OCI-LY1 (cell line): ENCODE measurements around the gene ARHGEF11.

Experiments used
- H2AFZ ChIP-seq: fragments of 200-600 bp; sonication (generic), shearing (Covaris generic); 2 replicates; pipeline ENCODE4 v1.6.0; 2014; ENCODE audit warnings: antibody characterized with exemption, mild to moderate bottlenecking, low read length
- H3F3A ChIP-seq: fragments of 200-600 bp; sonication (generic), shearing (Covaris generic); 2 replicates; pipeline ENCODE4 v1.6.0; 2014; ENCODE audit warnings: mild to moderate bottlenecking, antibody characterized with exemption, low read length, moderate library complexity; ENCODE audit not compliant: insufficient read depth
- H3K27ac ChIP-seq: fragments of 200-600 bp; sonication (generic); 2 replicates; pipeline ENCODE4 v1.5.1; 2014; ENCODE audit warnings: low read length, mixed run types, mild to moderate bottlenecking, low read depth; ENCODE audit not compliant: poor library complexity, severe bottlenecking
- H3K27me3 ChIP-seq: fragments of 200-600 bp; sonication (generic); 2 replicates; pipeline ENCODE4 v1.6.0; 2014; ENCODE audit warnings: antibody characterized with exemption, mild to moderate bottlenecking, low read length, moderate library complexity; ENCODE audit not compliant: insufficient read depth
- H3K36me3 ChIP-seq: fragments of 200-600 bp; sonication (generic); 2 replicates; pipeline ENCODE4 v1.6.1; 2014; ENCODE audit warnings: mild to moderate bottlenecking, antibody characterized with exemption, low read length, moderate library complexity, mixed read lengths; ENCODE audit not compliant: insufficient read depth
- H3K4me1 ChIP-seq: fragments of 200-600 bp; sonication (generic); 2 replicates; pipeline ENCODE4 v1.5.1; 2014; ENCODE audit warnings: mild to moderate bottlenecking, low read length, moderate library complexity; ENCODE audit not compliant: insufficient read depth, severe bottlenecking
- H3K4me2 ChIP-seq: fragments of 200-600 bp; sonication (generic), shearing (Covaris generic); 2 replicates; pipeline ENCODE4 v1.6.1; 2014; ENCODE audit warnings: low read length
- H3K4me3 ChIP-seq: fragments of 200-600 bp; sonication (generic); 2 replicates; pipeline ENCODE4 v1.5.1; 2014; ENCODE audit warnings: low read length, low read depth, mild to moderate bottlenecking, mixed read lengths; ENCODE audit not compliant: poor library complexity, severe bottlenecking
- H3K79me2 ChIP-seq: fragments of 200-600 bp; shearing (Covaris generic); 2 replicates; pipeline ENCODE4 v1.6.1; 2016; ENCODE audit warnings: mixed run types, low read length, mixed read lengths; ENCODE audit not compliant: insufficient read depth
- H3K9ac ChIP-seq: fragments of 200-600 bp; sonication (generic), shearing (Covaris generic); 2 replicates; pipeline ENCODE4 v1.6.1; 2014; ENCODE audit warnings: mild to moderate bottlenecking, low read length, mixed read lengths
- H3K9me2 ChIP-seq: fragments of 200-600 bp; sonication (generic), shearing (Covaris generic); 2 replicates; pipeline ENCODE4 v1.6.1; 2014; ENCODE audit warnings: low read depth, mild to moderate bottlenecking, low read length, mixed read lengths
- H3K9me3 ChIP-seq: fragments of 200-600 bp; shearing (Covaris generic); 2 replicates; pipeline ENCODE4 v1.6.1; 2014; ENCODE audit warnings: low read length, mixed read lengths
- H4K20me1 ChIP-seq: fragments of 200-600 bp; sonication (generic), shearing (Covaris generic); 2 replicates; pipeline ENCODE4 v1.6.0; 2016; ENCODE audit warnings: mild to moderate bottlenecking, low read length; ENCODE audit not compliant: insufficient read depth
- EZH2 ChIP-seq: fragments of 200-600 bp; sonication (generic), shearing (Covaris generic); IDR thresholded peaks from 2 replicates; pipeline ENCODE4 v1.8.0; 2017; ENCODE audit warnings: borderline replicate concordance, mixed run types, mild to moderate bottlenecking, antibody characterized with exemption, low read length, moderate library complexity, mixed read lengths
- TF ChIP-seq, protein P1 (sequence below): fragments of 200-600 bp; sonication (generic), shearing (Covaris generic); IDR thresholded peaks from 2 replicates; pipeline ENCODE4 v1.5.1; 2017; ENCODE audit warnings: mild to moderate bottlenecking, antibody characterized with exemption, low read length, moderate library complexity, mixed read lengths

The ARHGEF11 gene

DNA sequence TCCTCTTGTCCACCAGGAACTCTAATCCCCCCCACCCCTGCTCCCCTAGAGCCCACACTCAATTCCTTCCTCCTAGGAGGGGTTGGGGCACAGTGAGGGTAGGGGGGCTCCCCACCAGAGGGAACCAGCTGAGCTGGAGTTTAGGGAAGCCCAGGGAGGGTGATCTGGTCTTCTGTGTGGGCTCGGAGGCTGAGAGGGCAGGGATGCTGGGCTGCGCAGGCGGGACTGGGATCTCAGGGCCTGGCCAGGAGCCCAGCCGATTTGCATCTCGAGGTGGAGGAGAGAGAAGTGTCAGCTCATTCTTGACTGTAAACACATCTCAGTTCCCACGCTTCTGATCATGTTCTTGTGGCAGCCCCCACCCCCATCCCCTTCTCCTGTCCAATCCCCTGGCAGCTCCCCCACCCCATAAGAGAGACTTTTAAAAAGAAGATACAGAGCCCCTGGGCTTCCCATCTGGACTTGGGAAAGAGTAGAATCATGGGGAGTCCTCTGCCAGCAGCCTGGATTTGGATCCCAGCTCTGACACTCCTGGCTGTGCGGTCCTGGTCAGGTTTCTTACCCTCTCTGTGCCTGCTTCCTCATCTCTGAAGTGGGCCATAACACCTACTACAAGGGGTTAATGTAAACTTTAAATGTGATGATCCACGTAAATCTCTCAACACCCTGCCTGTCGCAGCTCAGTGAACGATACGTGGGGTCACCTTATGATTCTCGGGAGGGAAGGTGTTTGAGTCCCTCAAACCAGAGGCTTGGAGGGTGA is 145.4 kb downstream of the ARHGEF11 start:
- Histone ChIP-seq H3K4me1 (no peaks in the 10 kb centered on the region), H3K27ac (no peak overlapping the region), H3K9me2 (no peaks in the 10 kb centered on the region), H3K4me2 (no peak overlapping the region), H3F3A (no peaks in the 10 kb centered on the region), H2AFZ (no peak overlapping the region), H4K20me1 (no peaks in the 10 kb centered on the region), H3K27me3 (peaks cover 4% of the 10 kb centered on the region; the same call in 1 of the 2 replicates), H3K4me3 (no peak overlapping the region), H3K9me3 (no peaks in the 10 kb centered on the region), H3K9ac (no peak overlapping the region), H3K36me3 (no peaks in the 10 kb centered on the region), H3K79me2 (no peaks in the 10 kb centered on the region)
- TF ChIP-seq EZH2: no peak
- TF ChIP-seq, protein P1, sequence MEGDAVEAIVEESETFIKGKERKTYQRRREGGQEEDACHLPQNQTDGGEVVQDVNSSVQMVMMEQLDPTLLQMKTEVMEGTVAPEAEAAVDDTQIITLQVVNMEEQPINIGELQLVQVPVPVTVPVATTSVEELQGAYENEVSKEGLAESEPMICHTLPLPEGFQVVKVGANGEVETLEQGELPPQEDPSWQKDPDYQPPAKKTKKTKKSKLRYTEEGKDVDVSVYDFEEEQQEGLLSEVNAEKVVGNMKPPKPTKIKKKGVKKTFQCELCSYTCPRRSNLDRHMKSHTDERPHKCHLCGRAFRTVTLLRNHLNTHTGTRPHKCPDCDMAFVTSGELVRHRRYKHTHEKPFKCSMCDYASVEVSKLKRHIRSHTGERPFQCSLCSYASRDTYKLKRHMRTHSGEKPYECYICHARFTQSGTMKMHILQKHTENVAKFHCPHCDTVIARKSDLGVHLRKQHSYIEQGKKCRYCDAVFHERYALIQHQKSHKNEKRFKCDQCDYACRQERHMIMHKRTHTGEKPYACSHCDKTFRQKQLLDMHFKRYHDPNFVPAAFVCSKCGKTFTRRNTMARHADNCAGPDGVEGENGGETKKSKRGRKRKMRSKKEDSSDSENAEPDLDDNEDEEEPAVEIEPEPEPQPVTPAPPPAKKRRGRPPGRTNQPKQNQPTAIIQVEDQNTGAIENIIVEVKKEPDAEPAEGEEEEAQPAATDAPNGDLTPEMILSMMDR: no peak

- H3K9ac ChIP-seq: no peak overlapping the region
- no peaks in the 10 kb centered on the region for H3K79me2 ChIP-seq
- H3F3A ChIP-seq: no peaks in the 10 kb centered on the region
- H4K20me1 ChIP-seq: no peaks in the 10 kb centered on the region
- no peak overlapping the region for H3K27ac ChIP-seq
- no peak overlapping the region for H3K4me3 ChIP-seq
- TF ChIP-seq, protein P1: no peak
- TF ChIP-seq EZH2: no peak
- no peaks in the 10 kb centered on the region for H3K4me1 ChIP-seq
- H3K36me3 ChIP-seq: no peaks in the 10 kb centered on the region
- peaks cover 4% of the 10 kb centered on the region; the same call in 1 of the 2 replicates for H3K27me3 ChIP-seq
- H2AFZ ChIP-seq: no peak overlapping the region
- no peaks in the 10 kb centered on the region for H3K9me3 ChIP-seq
- H3K9me2 ChIP-seq: no peaks in the 10 kb centered on the region
- no peak overlapping the region for H3K4me2 ChIP-seq
Observed at GRCh38 chr1:156898971-156899664, 146.4 kb downstream of the ARHGEF11 start.

DNA sequence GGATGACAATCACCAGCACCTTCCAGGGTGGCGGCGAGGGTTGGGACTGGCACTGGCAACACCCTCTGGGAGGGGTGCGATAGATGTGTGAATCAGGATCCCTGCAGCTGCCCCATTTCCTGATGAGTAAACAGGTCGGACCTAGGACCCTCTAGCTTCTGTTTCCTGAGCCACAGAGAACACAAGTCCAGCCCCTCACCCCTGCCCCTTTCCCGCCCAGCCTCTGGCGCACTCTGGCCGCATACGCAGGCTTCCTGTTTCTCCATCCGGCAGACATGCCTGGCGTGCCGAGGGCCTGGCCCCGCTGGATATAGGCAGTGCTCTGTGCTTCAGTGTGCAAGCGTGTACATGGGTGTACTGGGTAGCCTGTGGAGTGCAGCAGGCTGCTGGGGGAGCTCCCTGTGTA is 147.4 kb downstream of the ARHGEF11 start:
- no peak overlapping the region for H3K4me2 ChIP-seq
- no peak overlapping the region for H3K27ac ChIP-seq
- H3F3A ChIP-seq: no peaks in the 10 kb centered on the region
- no peak overlapping the region for H2AFZ ChIP-seq
- no peaks in the 10 kb centered on the region for H3K79me2 ChIP-seq
- no peaks in the 10 kb centered on the region for H3K9me2 ChIP-seq
- no peaks in the 10 kb centered on the region for H4K20me1 ChIP-seq
- no peak overlapping the region for H3K9ac ChIP-seq
- no peaks in the 10 kb centered on the region for H3K36me3 ChIP-seq
- no peaks in the 10 kb centered on the region for H3K9me3 ChIP-seq
- H3K4me3 ChIP-seq: no peak overlapping the region
- no peak for TF ChIP-seq EZH2
- TF ChIP-seq, protein P1: no peak
- no peaks in the 10 kb centered on the region for H3K4me1 ChIP-seq
- H3K27me3 ChIP-seq: peaks cover 4% of the 10 kb centered on the region; the same call in 1 of the 2 replicates
